ENCODE results near the gene KIF3C. TPM values are rescaled to one million over a fixed set of nuclear protein-coding genes. Genes with fewer than 3 reads are reported as not detected.
"Not testable (repeated sequence)": the region's sequence is repeated elsewhere in the genome, so short reads cannot be mapped to it uniquely, and the experiment has no call there.

The KIF3C gene
- total RNA-seq, 2 donors from 2014 or later = 2.6 to 24.4 TPM

GRCh38 chr2:25912851-25913695, 69.2 kb downstream of the KIF3C start:
- TF ChIP-seq POLR2AphosphoS5 (IDR thresholded peaks at IDR 0.05) (no peak), POLR2A (IDR thresholded peaks at IDR 0.05) (no peak), CTCF (IDR thresholded peaks at IDR 0.05) (no peak)
- intact Hi-C loops (cut with DNase I) = no loop called here
- H3K9me3 ChIP-seq = no peaks in the 10 kb centered on the region
- WGBS = 26% methylated on average over 10 of the region's 10 CpGs
- no peak overlapping the region for H3K27ac ChIP-seq
- H3K4me3 ChIP-seq = no peak overlapping the region
- no peaks in the 10 kb centered on the region for H3K4me1 ChIP-seq (replicated peaks)
- no peaks in the 10 kb centered on the region for H3K36me3 ChIP-seq
- DNase-seq (ENCODE audit: low spot score) = no peak
- no peaks in the 10 kb centered on the region for H3K27me3 ChIP-seq (replicated peaks; ENCODE audit: insufficient read depth)

GRCh38 chr2:25909574-25909973, 72.7 kb downstream of the KIF3C start:
- H3K9me3 ChIP-seq; H3K27me3 ChIP-seq (replicated peaks; ENCODE audit: insufficient read depth); H3K36me3 ChIP-seq; H3K4me1 ChIP-seq (replicated peaks); H3K27ac ChIP-seq; H3K4me3 ChIP-seq; intact Hi-C loops (cut with DNase I); DNase-seq (ENCODE audit: low spot score): not testable (repeated sequence)
- 87% methylated on average over 4 of the region's 5 CpGs for WGBS

GRCh38 chr2:25905126-25905525, 77.2 kb downstream of the KIF3C start:
- Histone ChIP-seq H3K4me3 (no peak overlapping the region), H3K27ac (no peak overlapping the region), H3K9me3 (no peaks in the 10 kb centered on the region), H3K36me3 (no peaks in the 10 kb centered on the region), H3K27me3 (replicated peaks; ENCODE audit: insufficient read depth) (no peaks in the 10 kb centered on the region), H3K4me1 (replicated peaks) (no peaks in the 10 kb centered on the region)
- WGBS = 91% methylated on average over 2 of the region's 2 CpGs
- intact Hi-C loops (cut with DNase I) = no loop called here
- TF ChIP-seq CTCF (IDR thresholded peaks at IDR 0.05) = no peak
- no peak for TF ChIP-seq POLR2A (IDR thresholded peaks at IDR 0.05)
- no peak for TF ChIP-seq POLR2AphosphoS5 (IDR thresholded peaks at IDR 0.05)
- no peak for DNase-seq (ENCODE audit: low spot score)

- Histone ChIP-seq H3K36me3 (no peaks in the 10 kb centered on the region), H3K27me3 (replicated peaks; ENCODE audit: insufficient read depth) (no peaks in the 10 kb centered on the region), H3K27ac (no peak overlapping the region), H3K9me3 (no peaks in the 10 kb centered on the region), H3K4me1 (replicated peaks) (no peaks in the 10 kb centered on the region), H3K4me3 (no peak overlapping the region)
- DNase-seq (ENCODE audit: low spot score) = no peak
- WGBS = 75% methylated on average over 5 of the region's 5 CpGs
- TF ChIP-seq POLR2A (IDR thresholded peaks at IDR 0.05) = no peak
- no peak for TF ChIP-seq CTCF (IDR thresholded peaks at IDR 0.05)
- TF ChIP-seq POLR2AphosphoS5 (IDR thresholded peaks at IDR 0.05) = no peak
- intact Hi-C loops (cut with DNase I) = no loop called here
Measured at GRCh38 chr2:25903216-25903776, 79.0 kb downstream of the KIF3C start.

- Histone ChIP-seq H3K4me3 (no peak overlapping the region), H3K4me1 (replicated peaks) (no peaks in the 10 kb centered on the region), H3K36me3 (no peaks in the 10 kb centered on the region), H3K9me3 (no peaks in the 10 kb centered on the region), H3K27ac (no peak overlapping the region), H3K27me3 (replicated peaks; ENCODE audit: insufficient read depth) (no peaks in the 10 kb centered on the region)
- DNase-seq (ENCODE audit: low spot score) = no peak
- intact Hi-C loops (cut with DNase I) = no loop called here
- whole genome bisulfite sequencing = 76% methylated on average over 11 of the region's 11 CpGs
- TF ChIP-seq CTCF (IDR thresholded peaks at IDR 0.05) (no peak), POLR2A (IDR thresholded peaks at IDR 0.05) (no peak), POLR2AphosphoS5 (IDR thresholded peaks at IDR 0.05) (no peak)
Measured at GRCh38 chr2:25899404-25899970, 82.8 kb downstream of the KIF3C start.

Data from prostate gland (tissue), 2 donors.